Measurements from ENCODE around the gene CUX1. TPM values are rescaled to one million over a fixed set of nuclear protein-coding genes. Genes with fewer than 3 reads are reported as not detected.

Gene CUX1
- total RNA-seq, 4 donors from 2014 or later, result 42.8 to 59.0 (median 47.4) TPM

GRCh38 chr7:102221961-102222360 is 404.5 kb downstream of the CUX1 start:
- TF ChIP-seq CTCF (IDR thresholded peaks at IDR 0.05; ENCODE audit: low read depth), result no peak

- no peak for TF ChIP-seq CTCF (IDR thresholded peaks at IDR 0.05; ENCODE audit: low read depth)
Measured at GRCh38 chr7:102222445-102222844, 405.0 kb downstream of the CUX1 start.

GRCh38 chr7:102223184-102223583 is 405.8 kb downstream of the CUX1 start:
- TF ChIP-seq CTCF (IDR thresholded peaks at IDR 0.05; ENCODE audit: low read depth), result no peak

DNA sequence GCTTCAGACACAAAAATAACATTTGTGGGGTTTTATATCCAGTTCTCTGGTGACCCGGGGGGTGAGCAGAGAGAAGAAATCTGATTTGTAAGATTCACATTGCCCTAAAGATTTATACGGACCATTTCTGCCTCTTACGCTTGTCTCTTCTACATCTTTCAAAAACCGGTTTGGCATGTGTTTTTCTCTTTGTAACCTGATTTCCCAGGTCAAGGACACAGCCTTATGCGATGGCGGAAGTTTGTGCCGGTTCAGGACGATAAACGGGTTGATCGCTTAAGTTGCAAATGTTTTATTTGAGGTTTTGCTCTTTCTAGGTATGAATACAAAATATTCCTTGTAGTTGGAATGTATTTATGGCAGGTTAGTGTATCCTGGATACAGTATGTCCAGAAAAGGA is 407.6 kb downstream of the CUX1 start:
- no peak for TF ChIP-seq CTCF (IDR thresholded peaks at IDR 0.05; ENCODE audit: low read depth)

DNA sequence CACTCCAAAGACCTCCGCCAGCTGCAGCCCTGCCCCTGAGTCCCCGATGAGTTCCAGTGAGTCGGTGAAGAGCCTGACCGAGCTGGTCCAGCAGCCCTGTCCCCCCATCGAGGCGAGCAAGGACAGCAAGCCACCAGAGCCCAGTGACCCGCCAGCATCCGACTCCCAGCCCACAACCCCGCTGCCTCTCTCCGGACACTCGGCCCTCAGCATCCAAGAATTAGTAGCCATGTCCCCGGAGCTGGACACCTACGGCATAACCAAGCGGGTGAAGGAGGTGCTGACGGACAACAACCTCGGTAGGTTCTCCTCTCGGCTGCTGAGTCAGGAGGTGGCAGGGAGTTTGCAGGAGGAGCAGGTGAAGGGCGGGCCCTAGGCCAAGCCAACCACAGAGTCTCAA is 409.9 kb downstream of the CUX1 start:
- no peak for TF ChIP-seq CTCF (IDR thresholded peaks at IDR 0.05; ENCODE audit: low read depth)

GRCh38 chr7:102228935-102229334 is 411.5 kb downstream of the CUX1 start:
- TF ChIP-seq CTCF (IDR thresholded peaks at IDR 0.05; ENCODE audit: low read depth), result no peak

DNA sequence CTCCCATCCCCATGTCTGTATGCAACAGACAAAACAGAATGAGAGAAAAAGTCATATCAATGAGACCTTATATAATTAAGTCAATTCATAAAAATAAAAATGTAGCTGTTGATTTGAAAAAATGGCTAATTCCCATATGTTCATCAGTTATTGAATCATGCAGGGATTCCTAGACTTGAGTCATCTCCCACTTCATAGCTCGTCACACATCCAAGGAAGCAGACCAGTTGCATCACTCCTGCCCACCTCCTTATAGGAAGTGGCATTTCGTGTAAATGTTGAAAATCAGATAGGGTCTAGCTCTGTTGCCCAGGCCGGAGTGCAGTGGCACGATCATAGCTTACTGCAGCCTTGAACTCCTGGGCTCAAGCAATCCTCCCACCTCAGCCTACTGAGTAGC is 413.2 kb downstream of the CUX1 start:
- no peak for TF ChIP-seq CTCF (IDR thresholded peaks at IDR 0.05; ENCODE audit: low read depth)

Data from subcutaneous adipose tissue (tissue), 4 donors.